Measurements from ENCODE around the gene WDR83. TPM values are rescaled to one million over a fixed set of nuclear protein-coding genes. Genes with fewer than 3 reads are reported as not detected.
"Not testable (repeated sequence)": the region's sequence is repeated elsewhere in the genome, so short reads cannot be mapped to it uniquely, and the experiment has no call there.

Gene WDR83
- total and polyA plus RNA-seq, 12 donors = 3.9 to 68.5 (median 15.0) TPM

- no peak for DNase-seq
- Histone ChIP-seq H3K4me1 (replicated peaks in 1 of 2) (peaks cover 10 to 18% of the 10 kb centered on the region in 2 donors), H3K27ac (no peak overlapping the region), H3K36me3 (replicated peaks in 1 of 2) (peaks cover 0 to 2% of the 10 kb centered on the region in 2 donors), H3K9me3 (replicated peaks in 1 of 3) (no peaks in the 10 kb centered on the region), H3K27me3 (no peaks in the 10 kb centered on the region), H3K4me3 (no peak overlapping the region)
- 79 to 84% (median 79%) methylated on average over 1 to 2 of the region's 2 CpGs for WGBS, 4 donors
- intact Hi-C loops (cut with DNase I) = no loop called here
- TF ChIP-seq CTCF (IDR thresholded peaks at IDR 0.05) = no peak
- TF ChIP-seq POLR2A (IDR thresholded peaks at IDR 0.05) = no peak
Measured at GRCh38 chr19:12695096-12695495, 28.5 kb downstream of the WDR83 start.

- H3K27me3 ChIP-seq = no peaks in the 10 kb centered on the region
- no peaks in the 10 kb centered on the region for H3K9me3 ChIP-seq (replicated peaks in 1 of 3)
- no peak overlapping the region for H3K27ac ChIP-seq
- no peak for DNase-seq
- peaks cover 0 to 6% of the 10 kb centered on the region in 2 donors for H3K36me3 ChIP-seq (replicated peaks in 1 of 2)
- TF ChIP-seq CTCF (IDR thresholded peaks at IDR 0.05) (no peak), POLR2A (IDR thresholded peaks at IDR 0.05) (no peak)
- intact Hi-C loops (cut with DNase I) = no loop called here
- WGBS, 4 donors = 56 to 69% (median 57%) methylated on average over 1 of the region's 1 CpG; no CpG with 5 or more reads in 1 of the 4 donors
- H3K4me3 ChIP-seq = peak overlapping the region in 2 of 4 donors; percentile 73 to 89
- H3K4me1 ChIP-seq (replicated peaks in 1 of 2) = peaks cover 10 to 18% of the 10 kb centered on the region in 2 donors
Measured at GRCh38 chr19:12695514-12695913, 28.9 kb downstream of the WDR83 start.

- Histone ChIP-seq H3K27me3 (no peaks in the 10 kb centered on the region), H3K4me3 (peak overlapping the region; percentile 21 to 89 (median 62)), H3K36me3 (replicated peaks in 1 of 2) (peaks cover 0 to 11% of the 10 kb centered on the region in 2 donors), H3K9me3 (replicated peaks in 1 of 3) (no peaks in the 10 kb centered on the region), H3K4me1 (replicated peaks in 1 of 2) (peaks cover 10 to 18% of the 10 kb centered on the region in 2 donors), H3K27ac (peak overlapping the region in 1 of 5 donors; percentile 85)
- intact Hi-C loops (cut with DNase I) = no loop called here
- no peak for DNase-seq
- TF ChIP-seq CTCF (IDR thresholded peaks at IDR 0.05) (no peak), POLR2A (IDR thresholded peaks at IDR 0.05) (no peak)
- WGBS, 4 donors = 1 to 3% methylated on average over 36 of the region's 36 CpGs; no CpG with 5 or more reads in 2 of the 4 donors
Measured at GRCh38 chr19:12695997-12696365, 29.4 kb downstream of the WDR83 start.

- peak; percentile 93 to 99 (median 96) for DNase-seq
- peak within 1 kb of the TSS; percentile 21 to 89 (median 62) for H3K4me3 ChIP-seq
- peak in 1 of 2 donors; percentile 67 for TF ChIP-seq POLR2A (IDR thresholded peaks at IDR 0.05)
- TF ChIP-seq CTCF (IDR thresholded peaks at IDR 0.05) = no peak
- WGBS, 4 donors = 6 to 19% (median 7%) methylated on average over 19 to 59 of the region's 59 CpGs
- H3K27me3 ChIP-seq = no peaks in the 10 kb centered on the region
- peaks cover 10 to 18% of the 10 kb centered on the region in 2 donors for H3K4me1 ChIP-seq (replicated peaks in 1 of 2)
- intact Hi-C loops (cut with DNase I) = no loop called here
- H3K27ac ChIP-seq = peak within 1 kb of the TSS in 4 of 5 donors; percentile 69 to 85 (median 84)
- no peaks in the 10 kb centered on the region for H3K9me3 ChIP-seq (replicated peaks in 1 of 3)
- peaks cover 0 to 17% of the 10 kb centered on the region in 2 donors for H3K36me3 ChIP-seq (replicated peaks in 1 of 2)
Measured at GRCh38 chr19:12696366-12697335, 30.0 kb downstream of the WDR83 start, which contains the start of gene FBXW9. FBXW9 (minus strand) TSS chr19:12696631; CDS start chr19:12696581, 50 bp downstream.

GRCh38 chr19:12697425-12697824 is 30.8 kb downstream of the WDR83 start:
- intact Hi-C loops (cut with DNase I); H3K4me3 ChIP-seq; H3K9me3 ChIP-seq (replicated peaks in 1 of 3); H3K27me3 ChIP-seq; DNase-seq: not testable (repeated sequence)
- peaks cover 10 to 18% of the 10 kb centered on the region in 2 donors for H3K4me1 ChIP-seq (replicated peaks in 1 of 2)
- H3K27ac ChIP-seq = peak overlapping the region in 1 of 5 donors; percentile 85
- H3K36me3 ChIP-seq (replicated peaks in 1 of 2) = peaks cover 0 to 25% of the 10 kb centered on the region in 2 donors
- WGBS, 4 donors = 92 to 96% (median 95%) methylated on average over 17 to 22 of the region's 22 CpGs

Data from adrenal gland (tissue), 12 donors.